GM18870 (cell line): ENCODE results near the gene DNAH2.

Experiments used
- ATAC-seq: cut with Tn5 transposase; IDR thresholded peaks from one replicate; pipeline ENCODE4 v1.9.1; 2021; ENCODE audit warnings: moderate library complexity; ENCODE audit not compliant: unreplicated experiment

The DNAH2 gene

GRCh38 chr17:7838090-7839075 lies 120.8 kb downstream of the DNAH2 start:
- ATAC-seq: no peak

- no peak for ATAC-seq
These were observed 121.8 kb downstream of the DNAH2 start for GRCh38 chr17:7839190-7839875.

- ATAC-seq: no peak
These were observed 122.3 kb downstream of the DNAH2 start for GRCh38 chr17:7839876-7840261.

- no peak for ATAC-seq
These were observed 122.9 kb downstream of the DNAH2 start for GRCh38 chr17:7840441-7840840.

GRCh38 chr17:7840875-7841274 lies 123.3 kb downstream of the DNAH2 start:
- ATAC-seq: no peak

GRCh38 chr17:7841396-7841914 lies 123.9 kb downstream of the DNAH2 start:
- ATAC-seq: no peak

- no peak for ATAC-seq
These were observed 124.4 kb downstream of the DNAH2 start for GRCh38 chr17:7841915-7842379.

GRCh38 chr17:7842380-7843256 lies 125.1 kb downstream of the DNAH2 start:
- ATAC-seq: no peak

- no peak for ATAC-seq
These were observed 125.7 kb downstream of the DNAH2 start for GRCh38 chr17:7843257-7843535.

GRCh38 chr17:7843536-7844291 lies 126.2 kb downstream of the DNAH2 start:
- ATAC-seq: no peak

- ATAC-seq: peak; percentile 52
These were observed 127.0 kb downstream of the DNAH2 start for GRCh38 chr17:7844292-7845154.

- ATAC-seq: no peak
These were observed 128.0 kb downstream of the DNAH2 start for GRCh38 chr17:7845359-7846062.

GRCh38 chr17:7846063-7846735 lies 128.7 kb downstream of the DNAH2 start:
- ATAC-seq: no peak

GRCh38 chr17:7846765-7847661 lies 129.5 kb downstream of the DNAH2 start:
- ATAC-seq: no peak

- no peak for ATAC-seq
These were observed 130.6 kb downstream of the DNAH2 start for GRCh38 chr17:7848131-7848579.

GRCh38 chr17:7848739-7849129 lies 131.2 kb downstream of the DNAH2 start:
- no peak for ATAC-seq

GRCh38 chr17:7849130-7849750 lies 131.7 kb downstream of the DNAH2 start:
- no peak for ATAC-seq
